H1 (cell line): ENCODE measurements around the gene BRD4. TPM values are rescaled to one million over a fixed set of nuclear protein-coding genes. Genes with fewer than 3 reads are reported as not detected.

ENCODE experiments used
- BACH1 ChIP-seq: IDR thresholded peaks from 2 replicates; pipeline ENCODE4 v1.6.1; 2012; ENCODE audit warnings: low read length, improper control_type of control experiment
- KDM4A ChIP-seq: IDR thresholded peaks from one replicate; pipeline ENCODE4 v1.7.1; 2012; ENCODE audit warnings: low read depth, mild to moderate bottlenecking, moderate library complexity, low read length, inconsistent platforms; ENCODE audit not compliant: severe bottlenecking
- RAD21 ChIP-seq, 2 experiments: IDR thresholded peaks in 1 of 2; conservative IDR thresholded peaks in 1 of 2; 2 replicates each; pipeline ENCODE4 v1.6.1; 2011; ENCODE audit warnings: low read depth in 2 of 2, low read length in 2 of 2, improper control_type of control experiment in 1 of 2, inconsistent platforms in 1 of 2, mild to moderate bottlenecking in 1 of 2, moderate library complexity in 1 of 2
- SAP30 ChIP-seq: fragments of 300-600 bp; sonication (generic); IDR thresholded peaks from 2 replicates; pipeline ENCODE4 v1.7.1; 2012; ENCODE audit warnings: low read length, moderate library complexity, mild to moderate bottlenecking, inconsistent platforms; ENCODE audit not compliant: insufficient read depth, insufficient replicate concordance
- polyA plus RNA-seq, 7 experiments: library from polyadenylated mRNA; depleted of rRNA in 3 of 7; stranded (reverse) in 5 of 7; unstranded in 2 of 7; fragments of >200 nt in 5 of 7; fragments of 200-250 nt in 2 of 7; gene quantifications; 1 replicate in 5 of 7; 2 replicates in 1 of 7; 4 replicates in 1 of 7; pipeline versions ENCODE4 v1.2.1 to v1.2.3, GENCODE V29; 2011 to 2013; ENCODE audit warnings: missing spikeins in 2 of 7, mixed read lengths in 2 of 7
- total RNA-seq: library from RNA; stranded (reverse); fragmentation: NEBNext Ultra II Directional; extraction: Animal tissue kit (Norgen Biotek cat#: 25700); gene quantifications from 2 replicates; pipeline ENCODE4 v1.2.1, GENCODE V29; 2021
- TF ChIP-seq, protein P1 (sequence below): IDR thresholded peaks from 2 replicates; pipeline ENCODE4 v1.6.1; 2012; ENCODE audit warnings: inconsistent platforms

BRD4 gene
- total and polyA plus RNA-seq, 2 of the 8 experiments (the other 6 are each of a cell fraction or from before 2014, with no cell fraction given), result 14.1 to 146 TPM

DNA sequence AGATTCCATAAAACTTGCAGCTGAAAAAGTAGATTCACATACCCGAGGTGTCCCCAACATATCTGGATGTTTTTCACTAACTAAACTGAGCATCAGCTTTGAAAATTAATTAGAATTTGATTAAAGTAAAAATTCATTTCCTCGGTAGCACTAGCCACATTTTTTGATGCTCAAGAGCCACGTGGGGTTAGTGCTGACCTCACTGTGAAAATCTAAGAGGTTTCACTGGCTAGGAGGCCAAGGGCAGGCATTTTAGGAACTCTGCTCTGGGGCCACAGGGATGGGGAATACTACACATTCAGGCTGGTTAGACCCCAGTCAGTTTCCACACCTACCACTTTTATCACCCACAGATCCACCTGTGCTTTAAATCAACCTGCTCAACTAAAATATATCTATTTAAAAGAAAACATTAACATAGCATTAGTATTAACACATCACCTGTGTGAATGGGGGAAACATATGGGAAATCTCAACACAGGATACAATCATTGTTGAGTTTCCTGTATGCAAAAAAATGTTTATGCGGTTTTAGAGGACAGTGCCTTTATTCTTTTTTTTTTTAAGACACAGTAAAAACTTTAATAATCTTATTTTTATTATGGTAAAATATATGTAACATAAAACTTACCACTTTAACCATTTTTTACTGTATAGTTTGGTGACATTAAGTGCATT is 45.5 kb downstream of the BRD4 start (continued):
- TF ChIP-seq KDM4A (no peak), BACH1 (no peak), SAP30 (no peak), RAD21 (IDR thresholded peaks at IDR 0.05 in 1 of 2, conservative IDR thresholded peaks at IDR 0.05 in 1 of 2; ENCODE audit: low read depth in 2 of 2, low read length in 2 of 2) (no peak)
- TF ChIP-seq, protein P1, sequence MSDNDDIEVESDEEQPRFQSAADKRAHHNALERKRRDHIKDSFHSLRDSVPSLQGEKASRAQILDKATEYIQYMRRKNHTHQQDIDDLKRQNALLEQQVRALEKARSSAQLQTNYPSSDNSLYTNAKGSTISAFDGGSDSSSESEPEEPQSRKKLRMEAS, result no peak
